Stimulated activated CD4-positive, alpha-beta T cell treated with anti-CD3 and anti-CD28 coated beads, Interleukin-15, amount 100 ng/mL, for 1 hour (primary cell): ENCODE measurements around the gene WNT9A.

Experiments used
- DNase-seq, 2 donors: peaks; one replicate each; pipeline ENCODE4 v3.0.0-alpha.2; 2020; ENCODE audit warnings: low read depth in 1 of 2, low spot score in 1 of 2

Gene WNT9A

DNA sequence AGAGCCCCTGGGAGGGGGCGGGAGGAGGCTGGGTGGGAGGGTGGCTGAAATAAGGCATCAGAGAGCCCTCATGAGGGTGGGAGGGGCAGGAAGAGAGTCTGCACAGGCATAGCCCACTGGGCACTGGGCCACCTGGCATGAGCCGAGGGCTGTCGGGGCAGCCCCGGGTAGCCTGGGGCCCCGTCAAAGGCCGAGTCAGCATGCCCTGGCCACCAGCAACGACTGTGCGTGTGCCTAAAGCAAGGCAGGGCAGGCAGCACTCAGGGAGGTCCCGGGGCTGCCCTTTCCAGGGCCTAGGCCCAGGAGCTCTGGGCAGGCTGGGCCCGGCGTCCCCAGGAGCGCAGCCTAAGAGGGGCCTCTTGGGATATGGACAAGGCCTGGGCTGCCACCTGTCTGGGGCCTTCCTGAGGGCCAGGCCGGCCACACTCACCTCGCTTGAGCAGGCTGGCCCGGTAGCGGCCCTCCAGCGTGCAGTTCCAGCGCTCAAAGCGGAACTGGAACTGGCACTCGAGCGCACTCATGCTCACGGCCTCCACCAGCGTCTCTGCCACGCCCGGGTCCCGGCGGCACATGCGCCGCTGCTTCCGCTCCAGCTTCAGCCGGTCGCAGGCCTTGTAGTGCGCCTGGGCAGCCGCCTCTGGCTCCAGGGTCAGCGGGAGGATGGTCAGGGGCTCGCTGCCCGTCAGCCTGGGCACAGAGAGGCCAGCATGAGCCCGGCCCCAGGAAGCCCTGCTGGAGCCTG lies 22.7 kb downstream of the WNT9A start:
- no peak for DNase-seq

DNA sequence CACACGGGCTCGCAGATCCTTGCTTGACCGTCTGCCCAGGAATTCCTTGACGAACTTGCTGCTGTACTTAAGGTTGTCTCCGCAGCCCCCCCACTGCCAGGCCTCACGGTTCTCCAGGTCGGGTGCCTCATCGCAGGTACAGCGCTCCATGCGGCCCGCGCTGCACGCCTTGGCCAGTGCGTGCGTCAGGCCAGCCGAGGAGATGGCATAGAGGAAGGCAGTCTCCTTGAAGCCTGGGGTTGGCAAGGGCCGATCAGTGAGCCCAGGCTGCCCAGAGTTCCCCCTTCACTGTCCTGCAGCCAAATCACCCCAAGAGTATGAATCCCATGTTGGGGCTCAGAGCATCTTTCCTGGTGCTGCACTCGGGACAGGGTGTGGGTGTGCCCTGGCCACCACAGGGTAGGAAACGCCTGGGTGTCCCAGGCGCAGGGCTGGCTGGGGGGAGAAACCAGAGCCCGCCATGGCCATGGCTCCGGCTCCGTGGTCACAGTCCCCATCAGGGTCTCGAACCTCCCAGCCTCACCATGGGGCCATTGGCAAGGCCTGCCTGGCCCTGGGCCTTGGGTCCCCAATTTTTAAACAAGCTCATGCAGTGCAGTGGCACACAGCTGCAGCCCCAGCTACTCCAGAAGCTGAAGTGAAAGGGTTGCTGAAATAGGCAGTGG lies 23.4 kb downstream of the WNT9A start:
- no peak for DNase-seq

DNA sequence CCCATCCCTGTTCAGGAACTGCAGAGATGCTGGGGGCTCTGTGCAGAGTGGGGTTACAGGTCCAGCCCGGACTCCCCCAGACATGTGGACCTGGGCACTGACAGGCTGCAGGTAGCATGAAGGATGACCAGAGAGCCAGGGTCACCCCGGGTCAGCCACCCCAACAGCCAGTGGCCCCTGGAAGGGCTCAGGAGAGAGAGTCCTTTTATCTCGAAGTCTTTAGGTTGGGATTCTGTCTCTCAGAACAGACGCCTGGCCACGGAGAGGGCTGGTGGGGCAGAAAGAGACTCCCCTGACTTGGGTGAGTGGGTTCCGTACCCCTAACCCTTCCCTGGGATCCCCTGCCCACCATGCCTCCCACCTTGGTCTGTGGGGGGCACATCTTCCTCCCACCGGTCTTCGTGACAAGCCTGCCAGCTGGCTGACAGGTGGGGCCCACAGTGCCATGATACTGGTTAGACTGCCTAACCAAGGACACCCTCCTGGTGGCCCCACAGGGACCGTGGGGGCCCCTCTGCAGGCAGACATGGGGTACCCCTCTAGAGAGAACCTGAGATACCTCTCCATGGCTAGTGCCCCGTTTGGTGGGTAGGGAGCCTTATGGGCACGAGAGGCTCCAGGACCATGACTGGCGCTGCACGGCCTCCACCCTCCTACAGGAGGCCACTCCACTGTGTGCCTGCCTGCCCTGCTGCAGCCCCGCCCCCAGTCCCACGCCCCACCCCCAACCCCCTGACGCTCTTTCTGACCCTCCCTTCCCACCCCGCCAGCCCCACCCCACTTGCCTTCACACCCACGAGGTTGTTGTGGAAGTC lies 24.2 kb downstream of the WNT9A start:
- DNase-seq = no peak

DNA sequence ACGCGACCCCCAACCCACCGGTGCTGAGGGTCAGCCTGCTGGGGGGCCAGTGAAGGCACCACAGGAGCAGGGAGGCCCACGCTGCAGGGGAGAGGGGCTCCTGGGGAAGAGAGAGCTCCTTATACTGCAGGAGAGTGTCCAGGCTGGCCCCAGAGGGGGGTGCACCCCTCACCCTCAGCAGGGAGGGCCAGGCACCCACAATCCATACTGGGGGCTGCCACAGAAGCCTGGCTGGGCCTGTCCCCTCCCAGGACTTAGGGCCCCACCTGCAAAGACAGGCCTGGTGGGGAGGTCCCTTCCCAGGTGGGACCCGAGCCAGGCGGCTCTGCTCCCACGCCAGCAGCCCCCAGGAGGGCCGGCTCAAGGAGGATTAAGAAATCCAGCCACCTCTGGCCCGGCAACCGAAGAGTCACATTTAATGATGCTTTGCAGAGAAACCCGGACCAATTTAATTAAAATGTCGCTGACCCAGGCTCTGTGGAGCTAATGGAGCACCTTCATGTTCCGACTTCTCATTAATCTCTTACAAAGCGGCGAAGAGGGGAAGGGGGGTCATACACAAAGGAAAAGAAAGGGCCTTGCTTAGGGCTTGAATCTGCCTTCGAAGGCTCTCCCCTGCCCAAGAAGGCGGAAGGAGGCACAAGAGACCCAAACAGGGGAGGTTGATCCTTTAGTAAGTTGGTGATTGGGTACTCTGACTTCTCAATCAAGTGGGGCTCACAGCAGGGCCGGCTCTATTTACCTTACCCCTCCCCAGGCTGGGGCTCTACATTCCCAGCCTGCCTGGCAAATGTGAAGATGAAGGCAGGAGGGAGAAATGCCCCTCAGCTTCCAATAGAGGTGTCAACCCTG lies 25.0 kb downstream of the WNT9A start:
- DNase-seq = no peak

DNA sequence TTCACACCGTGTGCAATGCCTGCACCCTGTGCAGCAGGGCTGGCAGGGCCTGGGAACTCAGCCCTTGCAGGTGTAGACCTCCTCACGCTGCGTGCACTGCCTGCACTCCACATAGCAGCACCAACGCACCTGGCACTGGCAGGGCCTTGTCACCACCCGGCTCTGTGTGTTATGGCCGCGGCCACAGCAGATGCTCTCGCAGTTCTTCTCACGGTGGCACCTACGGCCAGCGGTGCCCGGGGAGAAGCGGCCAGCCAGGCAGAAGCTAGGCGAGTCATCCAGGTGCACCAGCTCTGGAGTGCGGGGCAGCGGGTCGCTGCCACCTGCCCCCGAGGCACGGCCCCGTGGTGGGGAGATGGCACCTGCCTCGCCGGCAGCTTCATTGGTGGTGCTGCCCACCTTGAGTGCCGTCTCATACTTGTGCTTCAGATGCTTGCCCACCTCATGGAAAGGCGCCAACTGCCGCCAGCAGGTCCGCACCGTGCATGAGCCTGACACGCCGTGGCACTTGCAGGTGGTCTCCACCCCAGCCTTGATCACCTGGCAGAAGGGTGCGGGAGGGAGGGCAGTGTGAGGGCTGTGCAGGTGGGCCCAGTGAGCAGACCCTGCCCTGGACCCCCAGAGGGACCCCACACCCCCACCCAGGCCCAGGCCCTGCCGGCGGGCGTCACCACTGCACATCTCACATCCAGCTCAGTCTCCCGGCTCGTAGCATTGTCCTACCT lies 26.1 kb downstream of the WNT9A start:
- no peak for DNase-seq

DNA sequence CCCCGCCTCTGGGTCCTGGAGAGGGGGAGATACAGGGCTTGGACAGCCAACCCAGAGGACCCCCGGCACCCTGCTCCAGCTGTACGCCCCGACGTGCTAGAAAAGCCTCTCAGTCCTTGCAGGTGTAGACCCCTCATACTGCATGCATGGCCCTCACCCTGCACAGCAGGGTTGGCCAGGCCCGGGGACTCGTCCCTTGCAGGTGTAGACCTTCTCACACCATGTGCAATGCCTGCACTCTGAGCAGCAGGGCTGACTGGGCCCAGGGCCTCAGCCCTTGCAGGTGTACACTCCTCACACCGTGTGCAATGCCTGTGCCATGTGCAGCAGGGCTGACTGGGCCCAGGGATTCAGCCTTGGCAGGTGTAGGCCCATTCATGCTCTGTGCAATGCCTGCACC lies 26.8 kb downstream of the WNT9A start:
- no peak for DNase-seq

DNA sequence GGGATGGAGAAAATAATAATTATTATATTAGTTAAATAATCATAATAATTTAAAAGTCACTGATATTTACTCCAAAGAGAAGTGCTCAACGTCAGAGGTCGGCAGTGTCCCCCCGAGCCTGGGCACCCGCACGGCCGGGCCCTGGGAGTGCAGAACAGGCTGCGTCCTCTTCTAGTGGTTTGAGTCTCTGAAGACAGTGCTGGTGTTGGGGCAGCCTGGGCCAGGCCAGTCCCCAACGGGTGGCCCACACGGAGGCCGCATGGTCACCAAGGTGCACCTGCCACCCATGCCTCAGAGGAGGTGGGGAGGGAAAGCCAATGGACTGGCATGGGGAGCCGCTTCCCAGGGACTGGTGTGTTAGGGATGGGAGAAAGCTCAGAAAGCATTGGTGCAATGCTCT lies 27.3 kb downstream of the WNT9A start:
- DNase-seq = no peak

DNA sequence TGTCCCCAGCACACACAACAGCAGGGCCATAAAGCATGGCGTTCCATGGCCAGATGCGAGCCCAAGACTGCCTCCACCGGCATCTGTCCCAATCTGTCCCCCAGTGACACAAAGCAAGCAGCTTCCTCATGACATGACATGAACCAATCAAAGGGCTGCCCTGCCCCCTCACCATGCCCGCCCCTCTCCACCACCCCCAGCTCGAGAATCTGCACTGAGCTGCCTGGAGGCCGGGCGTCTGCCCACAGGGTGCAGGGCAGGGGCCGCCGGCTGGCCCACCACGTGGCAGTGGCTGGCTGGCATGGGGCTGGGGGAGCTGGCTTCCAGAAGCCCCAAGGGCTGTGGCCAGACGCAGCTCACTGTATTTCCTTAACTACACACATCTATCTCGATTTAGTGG lies 27.8 kb downstream of the WNT9A start:
- no peak for DNase-seq

DNA sequence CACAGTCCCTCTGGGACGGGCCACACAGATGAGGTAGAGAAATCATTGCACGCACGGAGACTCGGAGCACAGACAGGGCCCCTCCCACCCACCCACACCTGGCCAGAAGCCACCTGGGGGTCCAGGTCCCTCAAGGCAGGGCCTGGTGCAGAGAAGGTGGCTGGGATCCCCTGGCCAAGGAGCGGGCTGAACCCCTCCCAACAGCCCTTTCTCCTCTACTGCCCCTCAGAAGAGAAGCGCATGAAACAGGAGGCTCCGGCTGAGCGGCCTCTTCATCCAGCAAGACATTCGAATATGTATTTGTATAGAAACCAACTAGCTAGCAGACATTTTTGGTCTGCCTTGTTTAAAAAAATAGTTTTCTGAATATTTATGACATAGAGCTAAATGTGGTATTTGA lies 29.0 kb downstream of the WNT9A start:
- no peak for DNase-seq

DNA sequence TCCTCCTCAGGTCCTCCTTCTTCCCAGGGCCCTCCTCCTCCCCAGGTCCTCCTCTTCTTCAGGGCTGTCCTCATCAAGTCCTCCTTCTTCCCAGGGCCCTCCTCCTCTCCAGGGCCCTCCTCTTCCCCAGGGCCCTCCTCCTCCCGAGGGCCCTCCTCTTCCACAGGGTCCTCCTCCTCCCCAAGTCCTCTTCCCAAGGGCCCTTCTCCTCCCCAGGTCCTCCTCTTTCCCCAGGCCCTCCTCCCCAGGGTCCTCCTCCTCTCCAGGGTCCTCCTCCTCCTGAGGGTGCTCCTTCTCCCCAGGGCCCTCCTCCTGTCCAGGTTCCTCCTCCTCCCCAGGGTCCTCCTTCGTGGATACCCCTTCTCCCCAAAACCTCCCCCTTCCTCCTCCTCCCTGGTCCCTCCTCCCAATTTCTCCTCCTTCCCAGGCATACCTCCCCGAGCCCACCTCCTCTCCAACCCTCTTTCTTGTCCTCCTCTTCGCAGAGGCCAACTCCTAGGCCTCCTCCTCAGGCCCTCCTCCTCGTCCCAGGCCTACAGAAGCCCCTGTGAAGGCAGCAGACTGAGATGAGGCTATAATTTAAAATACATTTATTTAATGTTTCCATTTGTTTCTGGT lies 29.5 kb downstream of the WNT9A start:
- no peak for DNase-seq

DNA sequence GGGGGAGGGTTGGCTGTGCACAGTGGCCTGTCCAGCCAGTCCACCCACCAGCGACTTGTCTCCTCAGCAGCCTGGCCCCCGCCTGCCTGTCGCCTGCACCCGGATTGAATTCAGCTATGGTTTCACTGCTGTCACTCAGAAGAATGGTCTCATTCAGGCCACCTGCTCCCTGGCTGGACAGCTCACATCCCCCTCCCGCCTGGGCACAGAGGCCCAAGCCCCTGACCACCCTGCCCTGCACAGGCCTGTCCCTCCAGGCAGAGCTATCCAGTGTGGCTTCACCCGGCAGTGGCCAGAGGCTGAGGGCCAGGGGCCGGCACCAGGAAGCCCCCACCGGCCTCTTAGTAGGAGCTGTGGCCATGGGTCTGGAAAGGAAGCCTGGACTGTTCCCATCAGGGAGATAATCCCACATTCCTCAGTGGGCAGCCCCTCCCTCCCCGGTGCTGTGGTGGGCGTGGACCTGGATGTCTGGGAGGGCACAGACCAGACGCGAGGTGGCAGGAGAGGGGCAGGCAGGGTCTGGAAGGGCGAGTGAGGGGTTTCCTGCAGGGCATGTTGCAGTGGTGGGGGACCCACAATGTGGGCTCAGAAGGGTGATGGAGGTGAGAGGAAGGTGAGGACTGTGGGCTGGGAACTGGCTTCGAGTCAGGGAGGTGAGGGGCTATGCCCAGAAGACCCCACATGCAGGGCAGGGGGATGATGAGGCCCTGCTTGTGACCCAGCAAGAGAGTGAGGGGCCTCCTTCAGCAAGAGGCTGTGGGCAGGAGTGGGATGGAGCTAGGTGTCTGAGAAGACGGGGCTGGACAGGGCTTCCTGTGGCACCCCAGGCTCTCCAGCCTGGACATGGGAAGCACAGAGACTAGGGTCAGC lies 30.4 kb downstream of the WNT9A start:
- DNase-seq = no peak

DNA sequence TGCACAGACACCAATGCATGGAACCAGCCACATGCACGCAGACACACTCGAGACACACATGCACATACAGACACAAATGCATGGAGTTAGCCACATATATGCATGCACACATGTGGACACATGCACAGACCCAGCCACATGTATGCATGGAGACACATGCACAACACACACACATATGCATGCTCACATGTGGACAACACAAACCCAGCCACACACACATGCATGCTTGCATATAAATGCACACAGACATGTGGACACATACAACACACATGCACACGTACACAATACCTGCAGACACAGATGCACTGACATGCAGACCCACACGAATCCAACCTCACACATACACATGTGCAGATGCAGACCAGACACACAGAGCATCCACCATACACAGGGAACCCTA lies 31.1 kb downstream of the WNT9A start:
- no peak for DNase-seq

DNA sequence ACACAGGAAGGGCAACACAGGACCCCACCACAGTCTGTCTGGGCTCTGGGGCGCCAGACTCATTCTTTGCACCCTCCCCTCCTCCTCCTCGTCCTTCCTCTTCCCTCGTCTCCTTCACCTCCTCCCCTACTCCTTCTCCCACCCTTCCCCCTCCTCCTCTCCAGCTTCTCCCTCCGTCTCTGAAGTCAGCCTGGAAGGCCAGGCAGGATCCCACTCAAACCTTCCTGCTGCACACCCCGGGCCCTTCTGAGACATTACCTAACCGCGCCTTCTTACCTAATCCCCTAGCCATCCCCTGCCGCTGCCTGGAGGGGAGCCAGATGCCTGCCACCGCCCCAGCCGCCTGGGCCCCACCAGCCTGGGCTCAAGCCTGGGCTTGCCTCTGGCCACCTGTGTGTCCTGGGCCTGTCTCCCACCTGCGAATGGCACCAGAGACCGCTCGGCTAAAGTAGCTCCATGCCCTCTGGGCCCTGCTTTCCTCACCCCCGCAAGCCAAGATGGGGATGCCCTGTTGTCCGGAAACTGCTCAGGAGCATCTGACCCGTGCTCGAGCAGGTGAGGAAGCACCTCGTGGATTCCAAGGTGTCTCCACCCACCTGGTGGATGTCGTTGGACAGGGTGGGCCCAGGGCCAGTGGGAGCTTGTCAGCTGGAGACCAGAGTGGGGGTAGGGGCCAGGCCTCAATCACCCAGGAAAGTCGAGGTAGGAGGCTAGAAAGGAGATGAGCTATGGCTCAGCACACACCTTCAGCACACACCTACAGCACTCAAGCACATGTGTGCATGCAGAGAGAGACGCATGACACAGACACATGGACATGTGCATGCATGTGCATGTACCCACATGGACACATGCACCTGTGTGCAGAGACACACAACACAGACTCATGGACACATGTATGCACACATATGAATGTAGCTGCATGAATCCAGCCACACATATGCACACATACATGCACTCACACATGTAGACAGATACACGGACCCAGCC lies 31.9 kb downstream of the WNT9A start:
- DNase-seq = no peak

DNA sequence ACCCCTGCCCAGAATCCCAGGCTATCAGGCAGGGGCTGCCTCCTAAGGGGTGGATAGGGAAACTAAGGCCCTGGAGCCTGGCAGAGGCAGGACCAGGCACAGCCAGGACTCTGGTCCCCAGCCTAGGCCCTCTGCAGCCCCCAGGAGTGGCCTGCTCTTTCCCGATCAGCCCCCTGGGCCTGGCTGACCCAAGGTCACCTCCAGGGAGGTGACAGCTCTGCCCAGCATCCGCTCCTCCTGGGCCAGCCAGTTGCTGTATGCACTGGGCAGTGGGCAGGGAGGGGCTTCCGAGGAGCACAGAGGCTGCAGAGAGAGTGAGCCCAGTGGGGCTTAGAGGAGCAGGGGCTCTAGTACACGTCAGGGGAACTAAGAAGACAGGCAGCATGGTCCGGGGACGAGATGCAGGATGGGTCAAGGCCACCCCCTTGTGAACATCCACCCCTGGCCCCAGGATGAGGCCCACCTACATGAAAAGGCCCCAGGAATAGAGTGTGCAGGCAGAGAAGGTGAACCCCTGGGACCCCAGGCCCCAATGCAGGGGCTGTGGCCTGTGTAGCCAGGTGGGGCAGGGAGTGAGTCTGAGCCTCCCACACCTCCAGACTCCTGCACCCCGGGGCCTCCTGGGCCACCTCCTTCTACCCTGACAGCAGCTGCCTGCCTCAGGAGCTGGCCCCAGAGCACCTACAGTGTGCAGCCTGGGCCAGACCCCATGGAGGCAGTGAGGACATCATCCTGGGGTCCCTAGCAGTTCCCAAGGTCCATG lies 32.8 kb downstream of the WNT9A start:
- DNase-seq = no peak

DNA sequence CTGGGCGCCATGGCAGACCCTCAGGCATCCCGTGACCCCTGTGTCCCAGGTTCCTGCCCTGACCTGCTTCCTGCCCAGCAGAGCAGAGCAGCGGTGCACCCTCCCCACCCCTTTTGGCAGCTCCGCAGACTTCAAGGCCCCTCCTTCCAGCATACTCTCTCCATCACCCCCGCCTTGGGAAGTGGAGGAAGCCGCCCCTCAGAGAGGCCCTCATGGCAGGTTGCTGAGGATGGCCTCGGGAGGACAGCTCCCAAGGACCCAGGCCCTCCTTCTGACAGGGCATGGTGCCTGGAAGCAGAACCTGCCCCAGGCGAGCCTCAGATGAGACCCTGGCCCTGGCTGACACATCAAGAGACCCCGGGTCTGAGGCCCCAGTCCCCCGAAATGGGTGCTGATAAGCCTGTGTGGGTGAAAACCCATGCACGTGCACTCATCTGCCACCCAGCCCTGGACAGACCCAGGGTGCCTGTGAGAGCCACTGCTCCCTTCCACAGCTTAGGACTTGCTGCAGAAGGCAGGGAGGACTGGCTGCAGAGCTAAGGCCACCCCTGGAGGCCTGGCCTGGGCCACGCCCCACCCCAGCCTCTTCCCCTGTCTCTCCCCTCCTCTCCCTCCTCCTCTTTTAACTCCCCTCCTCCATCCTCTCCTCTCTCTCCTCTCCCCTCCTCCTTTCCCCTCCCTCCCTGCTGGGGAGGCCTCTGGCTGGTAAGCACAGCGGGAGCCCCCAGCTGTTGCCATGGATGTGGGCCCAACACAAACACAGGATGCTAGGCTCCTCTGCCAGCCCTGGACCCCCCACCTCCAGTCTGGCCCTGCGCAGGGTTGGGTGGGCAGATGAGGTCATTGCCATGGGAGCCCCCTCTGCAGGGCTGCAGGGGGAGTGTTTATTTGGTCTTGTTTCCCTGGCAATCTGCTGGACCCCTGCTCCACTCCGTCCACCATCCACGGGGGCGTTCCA lies 33.7 kb downstream of the WNT9A start:
- DNase-seq = no peak

DNA sequence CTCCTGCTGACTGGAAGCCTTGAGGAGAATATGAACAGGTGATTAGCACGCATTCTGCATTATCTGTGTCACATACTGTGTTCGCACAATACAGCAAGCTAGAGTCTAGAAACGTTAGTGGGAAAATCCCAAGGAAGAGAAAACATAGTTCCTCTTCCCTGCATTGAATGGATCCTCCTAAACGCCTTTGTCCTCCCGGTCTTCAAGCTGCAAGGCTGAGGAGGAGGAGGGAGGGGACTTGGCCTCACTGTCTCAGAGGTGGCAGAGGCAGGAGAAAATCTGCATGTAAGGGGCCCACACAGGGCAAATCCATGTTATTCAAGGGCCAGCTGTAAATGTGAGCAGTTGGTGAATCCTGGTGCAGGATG lies 34.4 kb downstream of the WNT9A start:
- no peak for DNase-seq
